ENCODE measurements around the gene NEIL1. TPM values are rescaled to one million over a fixed set of nuclear protein-coding genes. Genes with fewer than 3 reads are reported as not detected.

NEIL1 gene
- total RNA-seq, 2 donors from 2014 or later = 6.0 to 11.7 TPM

DNA sequence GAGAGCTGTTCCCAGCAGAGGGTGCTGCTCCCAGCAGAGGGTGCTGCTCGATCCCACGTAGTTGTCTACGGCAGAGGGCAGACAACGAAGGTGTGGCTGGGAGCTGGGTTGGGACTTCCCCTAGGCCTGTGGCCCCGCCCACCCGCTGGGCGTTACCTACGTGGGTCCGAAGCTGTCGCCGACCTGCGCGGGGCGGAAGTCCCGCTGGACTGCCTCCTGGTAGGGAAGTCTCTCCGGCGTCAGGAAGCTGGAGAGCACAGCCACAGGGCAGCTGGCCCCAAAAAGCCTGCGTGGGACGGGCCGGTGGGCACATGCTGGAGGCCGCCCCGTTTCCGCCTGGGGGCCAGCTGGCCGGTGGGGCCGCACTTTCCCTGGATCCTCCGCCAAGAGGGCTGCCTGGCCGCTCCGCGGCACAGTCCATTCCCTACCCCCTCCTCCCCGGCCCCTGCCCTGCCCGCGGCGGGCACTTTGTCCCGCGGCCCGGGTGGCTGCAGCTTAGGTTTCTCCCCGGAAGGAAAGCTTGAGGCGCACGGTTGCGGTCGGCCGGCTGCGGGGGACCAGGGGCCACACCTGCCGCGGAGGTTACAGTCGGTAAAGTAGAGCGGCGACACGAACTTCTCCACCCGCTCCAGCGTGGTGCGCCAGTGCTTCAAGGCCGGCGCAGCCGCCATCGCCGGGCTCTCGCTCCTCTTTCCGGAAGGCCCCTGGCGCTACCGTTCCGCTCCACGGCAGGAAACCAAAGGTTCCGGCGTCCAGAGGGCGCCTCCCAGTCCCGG lies 21.3 kb downstream of the NEIL1 start, which contains the start of gene MAN2C1:
MAN2C1 (minus strand) TSS at position 695 of the 776 bp plus-strand sequence; CDS start at position 671, 24 bp downstream.
- H3K4me3 ChIP-seq = peak within 1 kb of the TSS; percentile 71 to 90
- no peaks in the 10 kb centered on the region for H3K27me3 ChIP-seq
- H3K9me3 ChIP-seq = no peaks in the 10 kb centered on the region
- peaks cover 61% of the 10 kb centered on the region for H3K36me3 ChIP-seq
- H3K27ac ChIP-seq = peak within 1 kb of the TSS; percentile 96 to 97
- H3K4me1 ChIP-seq = peaks cover 0 to 22% of the 10 kb centered on the region in 2 donors
- DNase-seq (ENCODE audit: low spot score) = peak; percentile 94
- TF ChIP-seq, protein P1, sequence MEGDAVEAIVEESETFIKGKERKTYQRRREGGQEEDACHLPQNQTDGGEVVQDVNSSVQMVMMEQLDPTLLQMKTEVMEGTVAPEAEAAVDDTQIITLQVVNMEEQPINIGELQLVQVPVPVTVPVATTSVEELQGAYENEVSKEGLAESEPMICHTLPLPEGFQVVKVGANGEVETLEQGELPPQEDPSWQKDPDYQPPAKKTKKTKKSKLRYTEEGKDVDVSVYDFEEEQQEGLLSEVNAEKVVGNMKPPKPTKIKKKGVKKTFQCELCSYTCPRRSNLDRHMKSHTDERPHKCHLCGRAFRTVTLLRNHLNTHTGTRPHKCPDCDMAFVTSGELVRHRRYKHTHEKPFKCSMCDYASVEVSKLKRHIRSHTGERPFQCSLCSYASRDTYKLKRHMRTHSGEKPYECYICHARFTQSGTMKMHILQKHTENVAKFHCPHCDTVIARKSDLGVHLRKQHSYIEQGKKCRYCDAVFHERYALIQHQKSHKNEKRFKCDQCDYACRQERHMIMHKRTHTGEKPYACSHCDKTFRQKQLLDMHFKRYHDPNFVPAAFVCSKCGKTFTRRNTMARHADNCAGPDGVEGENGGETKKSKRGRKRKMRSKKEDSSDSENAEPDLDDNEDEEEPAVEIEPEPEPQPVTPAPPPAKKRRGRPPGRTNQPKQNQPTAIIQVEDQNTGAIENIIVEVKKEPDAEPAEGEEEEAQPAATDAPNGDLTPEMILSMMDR (IDR thresholded peaks at IDR 0.05) = peak; percentile 42 to 81

DNA sequence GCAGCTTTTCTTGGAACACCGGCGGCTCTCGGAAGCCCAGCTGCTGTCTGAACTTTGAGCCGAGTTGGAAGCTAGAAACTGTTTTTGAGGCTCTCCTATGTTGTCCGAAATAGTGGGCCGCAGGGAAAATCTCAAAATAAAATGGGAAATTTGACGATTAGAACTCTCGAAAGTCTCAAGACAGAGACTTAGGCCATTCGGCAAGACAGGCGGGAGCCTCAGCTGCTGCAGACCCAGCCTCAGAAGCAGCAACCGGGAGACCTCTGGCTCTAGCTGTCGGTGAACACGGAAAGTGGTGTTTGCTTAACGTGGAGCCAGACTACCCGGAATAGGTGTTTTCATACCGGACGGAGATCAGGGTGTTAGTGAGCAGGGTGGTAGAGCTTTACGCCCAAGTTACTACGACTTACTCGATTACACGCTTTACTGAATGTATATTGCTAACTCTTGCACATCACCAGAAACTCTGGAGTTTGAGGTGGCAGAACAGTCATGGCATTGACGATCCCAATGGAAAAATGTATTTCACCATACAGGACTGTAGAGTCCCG lies 21.9 kb downstream of the NEIL1 start:
- Histone ChIP-seq H3K27ac (peak overlapping the region; percentile 96 to 97), H3K36me3 (peaks cover 55% of the 10 kb centered on the region), H3K4me1 (peaks cover 0 to 22% of the 10 kb centered on the region in 2 donors), H3K9me3 (no peaks in the 10 kb centered on the region), H3K4me3 (peak overlapping the region; percentile 71 to 90), H3K27me3 (no peaks in the 10 kb centered on the region)
- TF ChIP-seq, protein P1 (IDR thresholded peaks at IDR 0.05) = peak in 1 of 2 donors; percentile 23
- DNase-seq (ENCODE audit: low spot score) = no peak

DNA sequence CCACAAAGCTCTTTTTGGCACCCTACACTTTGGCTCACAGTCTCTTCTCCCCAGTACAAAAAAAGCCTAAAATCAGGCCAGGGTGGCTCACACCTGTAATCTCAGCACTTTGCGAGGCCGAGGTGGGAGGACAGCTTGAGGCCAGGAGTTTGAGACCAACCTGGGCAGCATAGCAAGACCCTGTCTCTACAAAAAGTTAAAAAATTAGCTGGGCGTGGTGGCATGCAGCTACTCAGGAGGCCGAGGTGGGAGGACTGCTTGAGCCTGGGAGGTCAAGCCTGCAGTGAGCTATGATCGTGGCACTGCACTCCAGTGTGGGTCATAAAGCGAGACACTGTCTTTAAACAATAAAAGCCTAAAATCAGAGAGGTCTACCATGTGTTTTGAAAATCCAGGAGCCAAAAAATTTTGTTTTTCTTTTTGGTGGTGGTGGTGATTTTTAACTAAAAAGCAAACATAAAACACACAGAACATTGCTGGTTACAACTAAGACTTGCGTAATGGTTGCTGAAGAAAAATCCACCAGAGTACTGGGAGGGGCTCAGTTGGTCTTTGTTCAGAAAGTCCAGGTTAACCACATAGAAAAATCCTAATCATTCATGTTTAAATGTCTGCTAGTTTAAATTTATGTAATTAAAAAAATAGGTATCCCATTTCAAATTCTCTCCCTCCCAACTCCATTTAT lies 23.2 kb downstream of the NEIL1 start:
- H3K27me3 ChIP-seq = no peaks in the 10 kb centered on the region
- TF ChIP-seq, protein P1 (IDR thresholded peaks at IDR 0.05) = no peak
- DNase-seq (ENCODE audit: low spot score) = no peak
- H3K4me3 ChIP-seq = no peak overlapping the region
- H3K4me1 ChIP-seq = peaks cover 0 to 22% of the 10 kb centered on the region in 2 donors
- peak overlapping the region in 1 of 2 donors; percentile 97 for H3K27ac ChIP-seq
- peaks cover 52% of the 10 kb centered on the region for H3K36me3 ChIP-seq
- no peaks in the 10 kb centered on the region for H3K9me3 ChIP-seq

DNA sequence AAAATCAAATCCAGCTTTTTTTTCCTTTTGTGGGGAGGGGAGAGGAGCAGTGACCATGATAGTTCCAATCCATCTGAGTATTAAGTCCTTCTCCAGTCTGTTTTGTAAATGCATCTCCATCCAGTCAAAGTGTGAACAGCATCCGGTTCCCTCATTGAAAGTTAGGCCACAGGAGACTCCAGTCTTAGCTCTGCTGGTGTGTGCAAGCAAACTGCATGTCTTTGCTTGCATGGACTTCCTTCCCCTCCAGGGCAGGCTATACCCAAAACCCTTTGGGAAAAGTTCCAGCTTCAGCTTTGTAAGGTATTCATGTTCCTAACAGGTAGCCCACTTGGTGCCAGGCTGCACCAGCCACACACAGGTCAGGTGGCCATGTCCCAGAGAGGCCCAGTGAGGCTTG lies 24.6 kb downstream of the NEIL1 start:
- TF ChIP-seq, protein P1 (IDR thresholded peaks at IDR 0.05) = no peak
- Histone ChIP-seq H3K27me3 (no peaks in the 10 kb centered on the region), H3K27ac (no peak overlapping the region), H3K36me3 (peaks cover 45% of the 10 kb centered on the region), H3K9me3 (no peaks in the 10 kb centered on the region), H3K4me1 (peaks cover 0 to 22% of the 10 kb centered on the region in 2 donors), H3K4me3 (no peak overlapping the region)
- no peak for DNase-seq (ENCODE audit: low spot score)

DNA sequence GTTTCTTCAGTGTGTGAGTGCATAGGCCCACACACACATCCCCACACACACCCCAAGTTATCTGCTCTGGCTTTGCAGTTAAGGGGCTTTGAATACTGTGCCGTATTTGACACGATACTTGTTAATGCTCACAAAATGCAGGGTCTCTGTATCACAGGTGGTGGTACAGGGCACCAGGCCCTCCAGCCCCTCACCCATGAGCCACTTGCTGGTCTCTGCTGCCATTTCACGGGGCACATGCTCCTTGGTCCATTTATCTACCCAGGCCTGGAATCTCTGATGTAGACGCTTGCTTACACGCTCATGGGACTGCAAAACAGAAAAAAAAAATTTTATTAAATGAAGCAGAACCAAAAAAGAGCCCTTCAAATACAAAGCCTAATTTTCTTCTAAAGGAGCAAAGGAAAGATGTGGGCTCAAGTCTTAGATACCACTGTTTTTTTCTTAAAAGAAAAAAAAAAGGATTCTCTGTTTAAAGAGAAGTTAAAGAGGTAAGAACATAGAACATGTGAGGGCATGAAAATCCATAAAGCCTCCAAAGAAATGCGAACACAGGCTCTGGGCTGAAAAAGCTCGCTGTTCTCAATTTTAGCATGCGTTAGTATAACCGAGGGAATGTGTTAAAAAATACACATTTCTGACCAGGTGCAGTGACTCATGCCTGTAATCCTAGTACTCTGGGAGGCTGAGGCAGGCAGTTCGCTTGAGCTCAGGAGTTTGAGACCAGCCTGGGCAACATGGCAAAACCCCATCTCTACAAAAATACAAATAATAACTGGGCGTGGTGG lies 25.3 kb downstream of the NEIL1 start:
- Histone ChIP-seq H3K9me3 (no peaks in the 10 kb centered on the region), H3K27me3 (no peaks in the 10 kb centered on the region), H3K27ac (no peak overlapping the region), H3K4me1 (peaks cover 0 to 21% of the 10 kb centered on the region in 2 donors), H3K4me3 (no peak overlapping the region), H3K36me3 (peaks cover 39% of the 10 kb centered on the region)
- TF ChIP-seq, protein P1 (IDR thresholded peaks at IDR 0.05) = no peak
- no peak for DNase-seq (ENCODE audit: low spot score)
